ENCODE data around the gene CCDC146.

The CCDC146 gene

DNA sequence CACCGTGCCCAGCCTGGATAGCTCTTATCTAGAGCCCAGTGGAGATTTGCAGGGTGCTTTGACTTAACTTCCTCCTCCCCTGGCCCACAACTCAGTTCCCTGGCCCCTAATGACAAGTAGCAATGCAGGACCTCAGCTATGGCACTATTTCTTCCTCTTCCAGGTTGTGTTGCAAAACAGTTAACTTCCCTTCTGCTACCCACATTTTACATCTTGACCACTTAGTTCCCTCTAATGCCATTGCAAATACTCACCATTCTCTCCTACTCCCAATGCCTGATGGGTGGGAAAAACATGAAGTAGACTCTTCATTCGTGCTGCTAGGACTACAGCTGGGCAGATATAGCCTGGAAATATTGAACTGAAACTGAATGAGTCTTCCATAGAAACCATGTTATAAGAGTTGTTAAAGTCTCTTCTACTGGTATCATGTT, 116.3 kb downstream of the CCDC146 start:
- Mint-ChIP-seq H3K36me3 (peaks cover 8% of the 10 kb centered on the region), H3K27ac (no peak overlapping the region), H3K9me3 (no peaks in the 10 kb centered on the region), H3K27me3 (no peaks in the 10 kb centered on the region), H3K4me3 (no peak overlapping the region), H3K4me1 (peaks cover 18% of the 10 kb centered on the region)
- CTCF ChIA-PET = interaction anchor here (1.0 to 2.9 kb wide), 4 partner anchors 9 to 38 kb away, joined by 3 to 10 read pairs (median 6); partner anchors contain the start of gene FGL2
- no peak for DNase-seq

DNA sequence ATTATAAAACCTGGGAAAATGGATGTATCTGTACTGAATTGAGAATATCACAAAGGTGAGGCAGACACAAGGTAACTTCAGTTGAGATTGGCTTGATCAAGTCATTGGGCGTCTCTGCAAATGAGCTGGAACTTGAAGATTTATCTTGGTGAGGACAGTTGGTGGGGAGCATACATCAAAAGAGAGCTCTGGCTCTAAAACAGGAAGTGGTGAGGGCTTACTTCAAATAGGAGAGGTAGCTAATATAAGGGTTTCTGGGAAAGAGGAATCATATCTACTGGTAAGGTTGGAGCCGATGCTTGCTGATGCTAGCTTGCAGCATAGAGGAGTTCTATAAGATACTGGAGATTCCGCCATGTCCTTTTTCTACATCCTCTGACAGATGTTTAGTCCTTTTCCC, 117.1 kb downstream of the CCDC146 start:
- Mint-ChIP-seq H3K4me3 (no peak overlapping the region), H3K27me3 (no peaks in the 10 kb centered on the region), H3K27ac (no peak overlapping the region), H3K36me3 (peaks cover 8% of the 10 kb centered on the region), H3K4me1 (peaks cover 18% of the 10 kb centered on the region), H3K9me3 (no peaks in the 10 kb centered on the region)
- DNase-seq = no peak
- CTCF ChIA-PET = interaction anchor here (0.9 to 2.5 kb wide), 5 partner anchors 8 to 40 kb away, joined by 3 to 10 read pairs (median 4); partner anchors contain the start of gene FGL2

DNA sequence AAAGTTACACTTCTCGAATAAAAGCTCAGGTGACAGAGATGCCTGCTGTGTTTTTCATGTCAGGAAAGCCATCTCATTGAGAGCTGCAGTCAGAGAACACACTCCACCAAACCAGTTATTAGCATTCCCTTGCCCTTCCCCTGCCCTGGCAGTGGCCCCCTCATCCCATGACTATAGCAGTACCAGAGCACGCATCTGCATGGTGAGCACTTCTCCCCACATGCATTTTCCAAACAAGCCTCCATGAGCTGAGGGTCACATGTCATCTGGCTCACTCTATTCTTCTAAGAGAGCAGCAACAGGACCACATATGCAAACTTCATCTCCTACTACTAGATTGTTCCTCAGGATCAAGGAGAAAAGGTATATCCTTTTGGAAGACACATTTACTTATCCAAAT, 119.7 kb downstream of the CCDC146 start:
- H3K36me3 Mint-ChIP-seq = peaks cover 8% of the 10 kb centered on the region
- H3K4me1 Mint-ChIP-seq = peaks cover 22% of the 10 kb centered on the region
- CTCF ChIA-PET = no interaction called here
- no peaks in the 10 kb centered on the region for H3K9me3 Mint-ChIP-seq
- H3K4me3 Mint-ChIP-seq = no peak overlapping the region
- H3K27ac Mint-ChIP-seq = no peak overlapping the region
- DNase-seq = no peak
- H3K27me3 Mint-ChIP-seq = no peaks in the 10 kb centered on the region

DNA sequence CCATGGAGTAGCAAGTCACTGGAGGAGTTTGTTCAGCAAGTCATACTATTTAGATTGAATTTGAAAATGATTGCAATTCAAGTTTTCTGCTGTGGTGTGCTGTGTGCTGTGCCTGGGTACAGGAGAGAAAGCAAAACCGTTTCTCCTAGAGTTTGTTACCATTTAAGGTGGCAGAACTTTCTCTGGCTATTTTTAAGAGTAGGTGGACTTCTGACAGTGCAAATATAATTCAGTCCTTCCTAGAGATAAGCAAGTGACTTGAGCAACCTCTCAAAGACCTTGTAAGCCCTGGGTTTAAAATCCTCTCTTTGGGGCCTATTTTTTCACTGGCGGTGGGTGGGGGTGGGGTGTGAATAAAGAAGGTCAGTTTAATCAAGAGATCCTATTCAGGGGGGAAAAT, 120.1 kb downstream of the CCDC146 start:
- Mint-ChIP-seq H3K4me3 (no peak overlapping the region), H3K27me3 (no peaks in the 10 kb centered on the region), H3K4me1 (peaks cover 22% of the 10 kb centered on the region), H3K27ac (no peak overlapping the region), H3K9me3 (no peaks in the 10 kb centered on the region), H3K36me3 (peaks cover 8% of the 10 kb centered on the region)
- no peak for DNase-seq
- CTCF ChIA-PET = no interaction called here

DNA sequence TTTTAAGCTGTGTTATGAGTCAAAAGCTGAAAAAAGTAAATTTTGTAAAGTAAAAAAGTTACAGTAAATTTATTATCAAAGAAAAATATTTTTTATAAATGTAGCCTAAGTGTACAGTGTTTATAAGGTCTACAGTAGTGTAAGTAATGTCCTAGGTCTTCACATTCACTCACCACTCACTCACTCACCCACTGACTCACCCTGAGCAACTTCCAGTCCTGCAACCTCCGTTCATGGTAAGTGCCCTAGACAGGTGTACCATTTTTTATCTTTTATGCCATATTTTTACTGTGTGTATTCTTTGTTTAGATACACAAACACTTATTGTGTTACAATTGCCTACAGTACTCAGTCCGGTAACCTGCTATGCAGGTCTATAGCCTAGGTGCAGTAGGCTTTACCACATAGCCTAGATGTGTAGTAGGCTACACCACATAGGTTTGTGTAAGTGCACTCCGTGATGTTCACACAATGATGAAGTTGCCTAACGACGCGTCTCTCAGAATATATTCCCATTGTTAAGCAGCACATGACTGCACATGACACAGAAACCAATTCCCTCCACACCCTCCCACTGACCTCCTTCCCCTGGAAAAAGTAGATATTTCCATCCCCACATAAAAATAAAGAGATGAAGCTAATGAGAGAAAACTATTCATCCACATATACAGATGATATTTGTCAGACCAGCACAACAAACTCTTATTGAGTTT, 122.0 kb downstream of the CCDC146 start:
- CTCF ChIA-PET = interaction anchor here (1.2 to 1.5 kb wide), 2 partner anchors 88 to 118 kb away, joined by 3 to 4 read pairs; no protein-coding TSS in a partner anchor
- H3K4me3 Mint-ChIP-seq = no peak overlapping the region
- H3K27me3 Mint-ChIP-seq = no peaks in the 10 kb centered on the region
- peaks cover 4% of the 10 kb centered on the region for H3K36me3 Mint-ChIP-seq
- no peak overlapping the region for H3K27ac Mint-ChIP-seq
- DNase-seq = no peak
- peaks cover 14% of the 10 kb centered on the region for H3K4me1 Mint-ChIP-seq
- no peaks in the 10 kb centered on the region for H3K9me3 Mint-ChIP-seq

DNA sequence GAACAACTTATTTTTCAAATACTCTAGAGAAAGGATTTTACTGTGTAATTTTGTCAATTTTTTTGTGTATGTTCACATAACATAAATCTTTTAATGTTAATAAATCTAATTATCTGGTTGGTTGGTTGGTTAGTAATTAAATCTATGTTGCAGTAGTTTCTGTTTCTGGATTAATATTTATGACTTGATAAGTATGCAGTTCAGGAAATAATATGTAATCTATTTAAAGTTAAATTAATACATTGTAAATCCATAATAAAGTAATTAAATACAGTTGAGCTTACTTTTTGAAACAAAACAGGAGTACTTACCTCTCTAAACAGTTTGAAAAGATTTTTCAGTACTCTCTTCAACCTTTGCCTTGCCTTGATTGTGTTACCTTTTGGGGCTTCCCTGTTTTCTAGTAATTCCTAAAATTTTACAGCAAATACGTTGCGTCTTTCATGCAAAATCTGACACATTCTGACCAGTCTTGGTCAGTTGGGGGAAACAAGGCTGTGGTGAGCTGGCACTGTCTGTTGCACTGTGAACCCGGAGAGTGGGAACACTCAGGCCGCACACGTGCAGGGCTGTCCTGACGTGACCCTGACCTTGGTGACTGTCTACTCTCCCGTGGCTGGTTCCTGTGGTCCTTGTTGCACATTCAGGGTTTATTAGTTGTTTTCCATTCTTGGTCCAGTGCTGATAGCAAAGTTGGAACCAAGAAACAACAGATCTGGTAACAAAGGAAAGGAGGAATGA, 122.8 kb downstream of the CCDC146 start:
- peaks cover 6% of the 10 kb centered on the region for H3K4me1 Mint-ChIP-seq
- no peak overlapping the region for H3K27ac Mint-ChIP-seq
- peaks cover 3% of the 10 kb centered on the region for H3K36me3 Mint-ChIP-seq
- H3K27me3 Mint-ChIP-seq = no peaks in the 10 kb centered on the region
- H3K9me3 Mint-ChIP-seq = no peaks in the 10 kb centered on the region
- no peak for DNase-seq
- CTCF ChIA-PET = interaction anchor here (1.2 to 3.3 kb wide), 3 partner anchors 52 to 119 kb away, joined by 4 to 33 read pairs (median 10); no protein-coding TSS in a partner anchor
- H3K4me3 Mint-ChIP-seq = no peak overlapping the region

DNA sequence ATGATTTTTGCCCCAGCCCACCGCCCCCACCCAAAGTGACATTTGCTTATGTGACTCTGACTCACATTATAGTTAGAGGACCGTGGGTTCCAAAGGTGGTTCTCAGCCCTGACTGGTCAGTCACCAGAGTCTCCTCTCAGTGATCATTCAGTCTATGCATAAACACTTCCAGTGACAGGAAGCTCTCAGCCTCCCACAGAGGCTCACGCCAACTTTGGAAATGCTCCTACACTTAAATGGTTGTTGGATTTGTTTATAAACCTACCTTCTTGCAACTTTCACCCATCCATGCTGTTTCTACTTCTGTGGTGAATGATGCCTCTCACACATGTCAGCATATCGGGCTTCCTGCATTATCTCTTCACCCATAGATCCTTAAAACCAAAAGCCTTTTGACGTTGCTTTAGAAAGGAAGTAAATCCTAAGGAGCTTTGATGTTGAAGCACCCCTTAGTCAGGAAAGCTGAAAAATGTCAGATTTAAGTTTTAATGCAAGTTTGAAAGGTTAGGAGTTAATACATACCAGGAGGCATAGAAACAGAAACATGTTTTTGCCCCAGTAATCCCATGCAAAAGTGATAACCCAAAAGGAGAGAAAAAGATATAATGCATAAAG, 123.7 kb downstream of the CCDC146 start:
- CTCF ChIA-PET = interaction anchor here (1.0 to 3.3 kb wide), 8 partner anchors 12 to 124 kb away, joined by 3 to 33 read pairs (median 12); partner anchors contain the start of gene CCDC146
- no peak overlapping the region for H3K27ac Mint-ChIP-seq
- peaks cover 3% of the 10 kb centered on the region for H3K36me3 Mint-ChIP-seq
- H3K4me3 Mint-ChIP-seq = no peak overlapping the region
- H3K27me3 Mint-ChIP-seq = no peaks in the 10 kb centered on the region
- H3K9me3 Mint-ChIP-seq = no peaks in the 10 kb centered on the region
- peaks cover 4% of the 10 kb centered on the region for H3K4me1 Mint-ChIP-seq
- no peak for DNase-seq

DNA sequence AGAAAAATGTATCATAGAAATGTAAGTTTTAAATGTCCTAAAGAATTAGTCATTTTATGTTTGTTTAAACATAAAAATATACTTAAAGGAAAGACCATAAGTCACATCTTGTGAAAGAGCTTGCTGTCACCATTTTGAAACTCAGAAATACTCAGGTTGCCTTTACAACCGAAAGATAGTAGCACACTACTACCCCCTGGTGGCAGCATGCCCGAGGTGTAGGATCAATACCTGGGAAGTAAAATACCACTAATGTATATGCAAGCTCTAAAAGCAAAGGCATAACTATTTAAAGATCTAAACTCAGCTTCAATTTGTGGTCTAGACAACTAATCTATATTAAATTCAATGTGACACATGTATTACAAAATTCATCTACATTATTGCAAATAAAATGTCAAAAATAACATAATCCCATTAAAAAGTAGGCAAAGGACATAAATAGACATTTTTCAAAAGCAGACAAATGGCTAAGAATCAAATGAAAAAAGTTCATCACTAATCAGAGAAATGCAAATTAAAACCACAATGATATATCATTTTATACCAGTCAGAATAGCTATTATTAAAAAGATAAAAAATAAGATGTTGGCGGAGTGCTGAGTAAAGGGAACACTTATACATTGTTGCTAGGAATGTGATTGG, 124.9 kb downstream of the CCDC146 start:
- peak; percentile 93 for DNase-seq
- peaks cover under 1% of the 10 kb centered on the region for H3K36me3 Mint-ChIP-seq
- no peaks in the 10 kb centered on the region for H3K27me3 Mint-ChIP-seq
- H3K27ac Mint-ChIP-seq = no peak overlapping the region
- no peaks in the 10 kb centered on the region for H3K9me3 Mint-ChIP-seq
- CTCF ChIA-PET = interaction anchor here (0.6 to 3.3 kb wide), 20 partner anchors 8 to 125 kb away, joined by 3 to 33 read pairs (median 8); partner anchors contain the start of genes CCDC146 and FGL2
- H3K4me1 Mint-ChIP-seq = peaks cover 4% of the 10 kb centered on the region
- H3K4me3 Mint-ChIP-seq = no peak overlapping the region

DNA sequence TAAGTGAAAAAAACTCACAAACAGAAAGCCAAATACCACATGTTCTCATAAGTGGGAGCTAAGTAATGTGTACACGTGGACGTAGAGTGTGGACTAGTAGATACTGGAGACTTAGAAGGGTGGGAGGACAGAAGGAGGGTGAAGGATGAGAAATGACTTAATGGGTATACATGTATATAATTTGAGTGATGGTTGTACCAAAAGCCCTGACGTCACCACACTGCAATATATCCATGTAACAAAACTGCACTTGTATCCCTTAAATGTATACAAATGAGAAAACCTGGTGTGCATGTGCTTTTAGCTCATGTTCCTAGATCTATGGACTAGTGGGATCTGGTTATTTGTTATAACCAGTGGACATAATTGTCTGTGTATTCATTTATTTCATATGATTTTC, 125.7 kb downstream of the CCDC146 start:
- H3K4me3 Mint-ChIP-seq = no peak overlapping the region
- CTCF ChIA-PET = interaction anchor here (0.9 to 3.3 kb wide), 9 partner anchors 10 to 510 kb away, joined by 3 to 33 read pairs (median 10); partner anchors contain the start of genes CCDC146 and FGL2
- no peak for DNase-seq
- no peaks in the 10 kb centered on the region for H3K9me3 Mint-ChIP-seq
- no peak overlapping the region for H3K27ac Mint-ChIP-seq
- H3K27me3 Mint-ChIP-seq = no peaks in the 10 kb centered on the region
- H3K4me1 Mint-ChIP-seq = peaks cover 4% of the 10 kb centered on the region
- H3K36me3 Mint-ChIP-seq = no peaks in the 10 kb centered on the region

DNA sequence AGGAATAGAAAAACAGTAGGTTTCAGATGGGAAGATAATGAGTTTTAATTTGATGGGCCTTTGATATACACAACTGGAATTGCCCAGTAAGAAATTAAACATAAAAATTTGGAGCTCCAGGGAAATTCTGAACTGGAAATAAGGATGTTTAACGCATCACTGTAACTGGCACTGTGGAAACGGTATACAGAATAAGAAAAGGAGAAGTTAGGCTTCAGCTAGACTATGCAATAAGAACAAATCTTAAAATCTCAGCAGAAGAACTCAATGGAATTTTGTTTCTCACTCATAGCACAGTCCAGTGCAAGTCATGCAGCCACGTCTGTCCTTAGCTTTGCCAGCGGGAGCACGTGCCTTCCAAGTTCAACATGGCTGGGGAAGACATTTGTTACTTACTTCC, 130.1 kb downstream of the CCDC146 start:
- no peak overlapping the region for H3K4me3 Mint-ChIP-seq
- DNase-seq = no peak
- peaks cover 3% of the 10 kb centered on the region for H3K27me3 Mint-ChIP-seq
- CTCF ChIA-PET = interaction anchor here (1.2 to 3.2 kb wide), 2 partner anchors 13 to 80 kb away, joined by 3 to 10 read pairs; no protein-coding TSS in a partner anchor
- H3K4me1 Mint-ChIP-seq = no peaks in the 10 kb centered on the region
- H3K36me3 Mint-ChIP-seq = no peaks in the 10 kb centered on the region
- H3K9me3 Mint-ChIP-seq = no peaks in the 10 kb centered on the region
- no peak overlapping the region for H3K27ac Mint-ChIP-seq

DNA sequence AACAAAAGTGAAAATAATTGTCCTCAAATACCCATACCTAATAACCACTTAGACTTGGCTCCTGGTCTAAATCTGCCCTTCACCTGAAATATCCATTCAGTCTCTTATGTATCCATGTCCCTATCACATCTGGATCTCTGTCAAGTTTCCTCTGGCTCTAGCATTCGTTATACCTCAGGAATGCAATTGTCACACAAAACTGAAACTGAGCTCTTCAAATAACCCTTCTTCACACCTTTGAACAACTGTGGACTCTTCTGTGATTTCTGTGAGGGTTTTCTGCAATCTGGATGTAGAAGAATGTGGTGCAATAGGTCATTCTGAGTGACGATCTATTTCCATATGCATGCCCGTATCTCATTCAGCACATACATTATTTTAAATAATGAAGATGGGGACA, 130.7 kb downstream of the CCDC146 start:
- Mint-ChIP-seq H3K4me3 (no peak overlapping the region), H3K9me3 (no peaks in the 10 kb centered on the region), H3K27me3 (peaks cover 3% of the 10 kb centered on the region), H3K4me1 (no peaks in the 10 kb centered on the region), H3K36me3 (no peaks in the 10 kb centered on the region), H3K27ac (no peak overlapping the region)
- DNase-seq = no peak
- CTCF ChIA-PET = interaction anchor here (3.2 kb wide), 1 partner anchor 79 kb away, joined by 10 read pairs; no protein-coding TSS in a partner anchor

DNA sequence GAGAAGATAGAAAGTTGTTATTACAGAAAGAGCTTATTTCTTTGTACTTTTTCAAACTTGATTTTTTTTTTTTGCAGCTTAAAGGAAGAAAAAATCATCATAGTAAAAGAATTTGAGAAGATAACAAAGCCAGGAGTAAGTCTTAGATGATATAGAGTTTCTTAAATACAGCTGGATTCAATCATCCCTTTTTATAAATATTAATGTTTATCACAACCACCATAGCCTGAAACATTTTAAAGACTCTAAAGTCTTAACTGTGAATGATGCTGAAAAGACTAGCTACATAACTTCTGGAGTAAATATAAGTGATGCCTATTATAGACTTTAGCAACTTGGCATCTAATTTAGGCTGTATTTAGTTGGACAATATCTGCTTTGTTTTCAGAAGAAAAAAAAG, 132.0 kb downstream of the CCDC146 start:
- H3K27ac Mint-ChIP-seq = no peak overlapping the region
- DNase-seq = no peak
- H3K27me3 Mint-ChIP-seq = peaks cover 3% of the 10 kb centered on the region
- no peaks in the 10 kb centered on the region for H3K4me1 Mint-ChIP-seq
- CTCF ChIA-PET = interaction anchor here (3.2 kb wide), 1 partner anchor 78 kb away, joined by 10 read pairs; no protein-coding TSS in a partner anchor
- no peak overlapping the region for H3K4me3 Mint-ChIP-seq
- no peaks in the 10 kb centered on the region for H3K9me3 Mint-ChIP-seq
- no peaks in the 10 kb centered on the region for H3K36me3 Mint-ChIP-seq

DNA sequence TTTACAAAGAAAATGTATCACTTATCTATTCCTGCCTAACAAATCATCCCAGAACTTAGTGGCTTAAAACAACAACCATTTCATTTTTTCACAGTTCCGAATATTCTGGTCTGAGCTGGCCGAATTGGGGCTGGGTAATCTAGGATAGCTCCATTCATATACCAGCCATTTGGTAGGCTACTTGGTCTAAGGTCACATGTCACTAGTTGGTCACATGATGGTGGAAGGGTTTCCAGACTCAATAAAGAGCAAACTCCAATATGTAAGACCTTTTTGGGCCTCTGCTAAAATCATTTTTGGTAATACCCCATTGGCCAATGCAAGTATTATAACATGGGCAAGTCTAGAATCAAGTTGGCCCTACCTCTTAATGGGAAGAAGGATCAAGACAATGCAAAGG, 132.5 kb downstream of the CCDC146 start:
- DNase-seq = no peak
- Mint-ChIP-seq H3K4me1 (no peaks in the 10 kb centered on the region), H3K36me3 (no peaks in the 10 kb centered on the region), H3K27ac (no peak overlapping the region), H3K4me3 (no peak overlapping the region), H3K27me3 (peaks cover 3% of the 10 kb centered on the region), H3K9me3 (no peaks in the 10 kb centered on the region)
- CTCF ChIA-PET = interaction anchor here (1.5 to 3.2 kb wide), 2 partner anchors 8 to 77 kb away, joined by 4 to 10 read pairs; no protein-coding TSS in a partner anchor
